HG03442 (cell line): ENCODE data around the gene SCN7A.
A peak's percentile ranks its signal among the peaks of the same experiment; 100 is the strongest.

Experiments
- ATAC-seq: cut with Tn5 transposase; IDR thresholded peaks from one replicate; pipeline ENCODE4 v1.9.1; 2021; ENCODE audit warnings: mild to moderate bottlenecking, moderate library complexity; ENCODE audit not compliant: unreplicated experiment

SCN7A gene

DNA sequence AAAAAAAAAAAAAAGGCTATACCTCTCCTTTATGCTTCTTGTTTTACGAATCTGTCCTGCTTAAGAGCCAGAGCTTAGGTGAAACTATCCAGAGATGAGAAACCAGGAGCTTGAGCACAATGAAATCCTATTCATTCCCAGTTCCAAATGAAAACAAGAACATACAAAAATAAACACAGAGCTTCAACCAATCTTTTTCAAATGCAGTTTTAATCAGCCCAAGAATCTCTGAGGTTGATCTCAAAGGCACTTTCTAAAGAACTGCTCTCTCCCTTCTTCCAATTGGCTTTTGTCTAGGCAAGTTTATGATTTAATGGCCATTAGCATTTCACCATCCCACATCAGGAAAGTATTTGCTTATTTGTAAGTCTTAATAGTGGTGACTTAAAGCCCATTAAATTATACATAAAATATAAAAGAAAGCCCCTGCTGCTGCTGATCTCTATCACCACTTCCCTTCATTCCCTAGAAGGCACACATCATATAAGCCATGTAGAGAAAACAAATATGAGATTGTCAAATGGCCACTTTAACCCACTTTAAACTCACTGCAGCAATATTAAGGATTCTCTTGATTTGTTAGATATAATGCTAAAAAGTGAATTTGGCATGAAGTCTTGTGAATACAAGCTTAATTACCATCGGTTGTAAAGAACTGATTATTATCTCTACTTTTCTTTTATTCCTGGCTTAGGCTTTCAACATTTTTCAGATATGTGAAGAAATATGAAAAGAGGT, 89.0 kb downstream of the SCN7A start:
- no peak for ATAC-seq

DNA sequence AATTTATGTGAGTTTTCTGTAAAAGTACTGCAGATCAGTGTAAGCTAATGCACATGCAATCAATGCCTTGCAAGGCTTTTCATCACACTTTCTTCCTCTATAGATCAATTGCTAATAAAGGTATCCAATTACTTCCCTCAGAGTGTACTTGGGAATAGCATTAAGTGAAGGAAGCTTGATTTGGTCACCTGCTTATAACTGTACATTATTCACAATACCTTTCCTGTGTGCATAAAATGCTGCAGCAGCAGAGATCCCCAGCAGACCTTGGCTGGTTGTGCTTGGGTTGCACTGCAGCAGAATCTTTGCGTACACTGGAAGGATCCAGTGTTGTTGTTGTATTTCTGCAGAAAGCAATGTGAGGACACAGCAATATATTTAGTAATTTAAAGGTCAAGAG, 99.8 kb downstream of the SCN7A start:
- ATAC-seq = no peak

GRCh38 chr2:166393008-166393407, 101.0 kb downstream of the SCN7A start:
- ATAC-seq = no peak

DNA sequence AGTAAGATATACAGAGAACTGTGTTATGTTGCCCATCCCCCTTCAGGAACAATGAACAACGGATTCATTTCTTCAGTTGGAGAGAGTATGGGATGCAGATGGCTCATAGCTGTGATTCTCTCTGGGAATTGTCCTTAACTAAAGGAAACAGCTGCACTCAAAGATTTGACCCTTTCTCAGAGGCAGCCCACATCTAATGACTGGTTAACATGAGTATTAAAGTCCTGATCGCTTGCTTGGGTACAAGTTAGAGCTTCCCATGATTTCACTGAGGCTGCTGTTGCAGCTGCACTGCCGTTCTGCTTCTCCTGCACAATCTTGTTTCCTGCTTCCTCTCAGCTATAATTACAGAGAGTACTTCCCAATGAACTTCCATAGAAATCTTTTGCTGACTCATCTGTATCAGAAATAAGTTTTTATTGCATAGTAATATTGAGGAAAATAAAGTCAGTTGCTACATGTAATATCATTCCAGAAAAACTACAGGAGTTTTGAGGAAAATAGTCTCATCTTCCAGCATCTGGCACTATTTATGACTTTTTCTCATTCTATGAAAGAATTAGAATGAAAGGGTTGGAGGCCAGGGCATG, 105.5 kb downstream of the SCN7A start:
- ATAC-seq = no peak

GRCh38 chr2:166385313-166385712, 108.7 kb downstream of the SCN7A start:
- no peak for ATAC-seq

DNA sequence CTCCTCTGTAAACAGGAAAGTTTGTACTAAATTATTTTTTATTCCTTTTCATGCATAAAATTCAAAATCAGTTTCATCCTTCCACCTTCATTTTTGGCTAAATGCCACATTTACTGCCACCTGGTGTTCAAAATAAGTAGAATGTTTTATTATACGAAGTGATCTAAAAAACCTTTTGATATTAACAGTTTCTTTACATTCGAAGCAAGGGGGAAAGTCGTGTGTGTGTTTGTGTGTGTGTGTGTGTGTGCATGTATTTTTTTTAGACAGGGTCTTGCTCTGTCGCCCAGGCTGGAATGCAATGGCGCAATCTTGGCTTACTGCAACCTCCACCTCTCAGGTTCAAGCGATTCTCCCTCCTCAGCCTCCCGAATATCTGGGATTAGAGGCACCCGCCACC, 109.3 kb downstream of the SCN7A start:
- ATAC-seq = no peak

DNA sequence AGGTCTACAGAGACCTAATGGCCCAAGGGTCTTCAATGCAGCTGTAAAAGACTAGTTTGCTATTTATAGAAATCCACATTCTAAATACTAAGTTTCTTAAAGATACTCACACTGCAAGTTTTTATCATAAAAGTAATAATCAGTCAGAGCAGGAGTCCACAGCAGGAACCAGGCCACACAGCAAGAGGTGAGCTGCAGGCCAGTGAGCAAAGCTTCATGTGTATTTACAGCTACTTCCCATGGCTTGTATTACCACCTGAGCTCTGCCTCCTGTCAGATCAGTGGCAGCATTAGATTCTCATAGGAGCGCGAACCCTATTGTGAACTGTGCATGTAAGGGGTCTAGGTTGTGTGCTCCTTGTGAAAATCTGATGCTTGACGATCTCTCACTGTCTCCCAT, 111.6 kb downstream of the SCN7A start:
- no peak for ATAC-seq

- no peak for ATAC-seq
Observed at GRCh38 chr2:166380615-166381014, 113.4 kb downstream of the SCN7A start.

DNA sequence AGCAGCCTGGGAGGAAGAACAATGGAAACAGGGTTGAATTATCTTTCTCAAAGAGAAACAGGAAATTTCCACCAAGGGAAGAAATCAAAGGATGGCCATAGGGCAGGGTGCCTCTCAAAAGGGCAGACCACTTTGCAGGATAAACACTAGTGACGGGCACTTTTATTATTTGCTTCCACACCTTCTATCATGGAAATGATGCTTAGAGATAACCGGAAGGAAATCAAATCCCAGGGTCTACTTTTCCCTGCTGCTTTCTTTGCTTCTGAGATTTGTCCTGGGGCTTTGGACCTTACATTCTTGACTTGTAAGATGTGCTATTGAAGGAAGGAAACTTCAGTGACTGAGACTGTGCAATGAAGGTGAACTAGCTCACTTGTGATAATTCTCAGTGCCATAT, 117.2 kb downstream of the SCN7A start:
- no peak for ATAC-seq

GRCh38 chr2:166376488-166376828, 117.6 kb downstream of the SCN7A start:
- ATAC-seq = no peak

- peak; percentile 68 for ATAC-seq
Observed at GRCh38 chr2:166375736-166376487, 118.1 kb downstream of the SCN7A start, which contains the start of gene SCN9A. Gene SCN9A (minus strand): TSS chr2:166375944. CDS start chr2:166311756, 64,188 bp downstream.

- no peak for ATAC-seq
Observed at GRCh38 chr2:166375195-166375735, 118.8 kb downstream of the SCN7A start.

DNA sequence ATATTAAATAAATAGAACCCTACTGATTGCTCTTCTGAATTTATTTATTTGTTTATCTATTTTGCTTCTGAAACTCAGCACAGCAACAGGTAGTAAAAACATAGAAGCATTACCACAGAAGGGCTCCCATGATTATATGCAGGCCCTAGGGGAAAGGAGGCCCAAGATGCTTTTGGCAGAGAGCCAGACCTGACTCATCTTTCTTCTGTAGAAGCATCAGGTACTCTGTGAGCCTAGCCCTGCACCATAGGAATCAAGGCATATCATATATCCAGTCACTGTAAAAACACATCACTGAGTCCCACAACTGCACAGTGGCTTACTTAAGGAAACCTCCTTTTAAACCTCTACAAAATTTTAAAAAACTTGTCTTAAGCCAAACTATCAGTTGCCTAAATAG, 120.1 kb downstream of the SCN7A start:
- no peak for ATAC-seq

- no peak for ATAC-seq
Observed at GRCh38 chr2:166373539-166373938, 120.5 kb downstream of the SCN7A start.

- ATAC-seq = no peak
Observed at GRCh38 chr2:166373105-166373504, 120.9 kb downstream of the SCN7A start.

GRCh38 chr2:166372046-166372445, 122.0 kb downstream of the SCN7A start:
- ATAC-seq = no peak

DNA sequence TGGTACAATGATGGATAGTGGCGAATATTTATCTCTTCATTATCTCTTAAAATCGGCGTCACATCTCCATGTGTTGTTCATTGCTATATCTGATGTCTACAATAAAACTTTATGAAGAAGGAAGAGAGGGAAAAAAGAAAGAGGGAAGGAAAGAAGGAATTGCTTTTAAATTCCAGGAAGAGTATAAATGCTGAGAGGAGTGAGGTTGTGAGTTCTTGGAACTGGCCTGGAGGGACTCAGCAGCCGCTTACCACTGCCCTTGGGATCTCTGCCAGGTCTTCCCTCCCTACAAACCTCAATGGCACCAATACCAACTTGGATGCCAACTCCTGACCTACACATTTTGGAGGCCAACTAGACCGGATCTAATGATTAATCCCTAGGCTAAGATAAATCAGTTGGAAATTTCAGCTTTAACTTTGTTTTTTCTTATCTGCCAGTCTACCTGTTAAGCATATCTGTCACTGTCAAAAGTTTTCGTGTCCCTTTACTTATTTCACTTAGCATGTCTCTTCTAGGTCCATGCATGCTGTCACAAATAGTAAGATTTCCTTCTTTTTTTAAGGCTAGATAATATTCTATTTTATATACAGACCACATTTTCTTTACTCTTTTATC, 128.1 kb downstream of the SCN7A start:
- no peak for ATAC-seq

- ATAC-seq = no peak
Observed at GRCh38 chr2:166365239-166365638, 128.8 kb downstream of the SCN7A start.

GRCh38 chr2:166364476-166365161, 129.4 kb downstream of the SCN7A start:
- ATAC-seq = no peak

DNA sequence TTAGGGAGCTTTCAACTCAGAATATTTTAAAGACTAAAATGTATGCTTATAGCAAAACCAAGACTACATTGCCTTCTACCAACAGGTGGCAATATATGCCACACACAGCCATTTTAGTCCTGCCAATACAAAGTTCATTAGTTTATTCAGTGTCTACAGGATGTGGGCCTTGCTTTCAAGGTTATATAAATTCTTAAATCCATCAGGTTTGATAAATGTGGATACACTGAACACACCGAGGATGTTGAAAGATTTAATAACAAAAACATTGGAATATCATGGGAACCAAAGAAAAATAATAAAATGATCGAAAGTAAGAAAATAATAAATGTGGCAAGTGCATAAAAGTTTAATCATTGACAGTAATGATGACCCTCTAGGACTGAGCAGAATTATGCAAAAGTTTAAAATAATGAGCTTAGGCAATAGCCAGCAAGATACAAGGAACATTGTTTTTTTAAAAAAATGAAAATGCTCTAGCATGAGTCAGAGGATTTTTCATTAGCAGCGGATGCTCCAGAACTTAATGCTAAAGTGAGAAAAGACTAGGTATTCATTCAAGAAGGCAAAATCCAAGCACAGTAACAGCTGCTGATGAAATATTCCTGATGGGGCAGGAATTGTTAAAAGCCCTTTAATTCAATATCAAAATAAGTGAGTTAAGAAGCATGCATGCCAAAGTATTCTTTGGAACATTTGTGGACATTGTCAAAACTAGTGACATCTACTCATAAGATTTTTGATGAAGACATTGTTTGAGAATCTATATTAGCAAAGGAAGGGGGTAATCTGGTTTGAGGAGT, 132.5 kb downstream of the SCN7A start:
- ATAC-seq = no peak
